Measurements from ENCODE around the gene PTPRE.
A peak's percentile ranks its signal among the peaks of the same experiment; 100 is the strongest.

PTPRE gene

DNA sequence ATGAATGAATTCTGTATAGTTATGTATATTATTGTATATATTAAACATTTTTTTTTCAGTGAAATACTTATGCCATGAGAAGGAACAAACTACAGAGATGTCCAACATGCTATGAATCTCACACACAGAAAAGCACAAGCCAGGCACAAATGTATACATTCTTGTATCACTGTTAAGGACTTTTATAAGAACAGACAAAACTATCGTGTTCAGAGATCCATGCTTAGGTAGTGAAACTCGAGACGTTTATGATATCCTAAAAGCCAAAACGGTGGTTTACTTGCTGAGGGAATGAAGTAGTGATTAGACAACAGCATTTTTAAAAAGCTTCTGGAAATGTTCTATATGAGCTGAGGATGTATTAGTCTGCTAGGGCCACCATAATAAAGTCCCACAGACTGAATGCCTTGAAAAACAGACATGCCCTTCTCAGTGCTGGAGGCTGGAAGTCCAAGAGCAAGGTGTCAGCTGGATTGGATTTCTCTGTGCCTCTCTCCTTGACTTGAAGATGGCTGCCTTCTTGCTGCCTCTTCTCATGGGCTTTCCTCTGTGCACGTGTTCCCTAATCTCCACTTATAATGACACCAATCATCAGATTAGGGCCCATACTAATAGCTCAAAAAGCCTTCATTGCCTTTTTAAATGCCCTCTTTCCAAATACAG is 215.0 kb downstream of the PTPRE start:
- no peak for DNase-seq (ENCODE audit: low spot score)

DNA sequence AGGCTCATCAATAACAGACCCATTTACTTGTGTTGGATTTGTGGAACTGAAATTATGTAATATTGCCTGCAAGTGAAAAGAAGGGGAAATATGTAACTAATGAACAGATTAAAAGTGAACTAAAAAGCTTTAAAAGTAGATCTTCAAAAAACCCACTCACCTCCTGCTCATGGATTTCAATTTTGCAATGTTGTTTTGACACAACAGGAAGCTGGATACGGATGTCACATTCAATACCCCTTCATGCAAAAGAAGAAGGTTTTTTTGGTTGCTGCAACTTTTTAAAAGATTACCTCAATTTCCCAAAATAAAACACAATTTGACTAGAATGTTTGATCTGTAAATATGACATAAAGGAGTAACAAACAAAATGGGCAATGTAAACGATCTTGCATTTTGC is 216.0 kb downstream of the PTPRE start:
- no peak for DNase-seq (ENCODE audit: low spot score)

DNA sequence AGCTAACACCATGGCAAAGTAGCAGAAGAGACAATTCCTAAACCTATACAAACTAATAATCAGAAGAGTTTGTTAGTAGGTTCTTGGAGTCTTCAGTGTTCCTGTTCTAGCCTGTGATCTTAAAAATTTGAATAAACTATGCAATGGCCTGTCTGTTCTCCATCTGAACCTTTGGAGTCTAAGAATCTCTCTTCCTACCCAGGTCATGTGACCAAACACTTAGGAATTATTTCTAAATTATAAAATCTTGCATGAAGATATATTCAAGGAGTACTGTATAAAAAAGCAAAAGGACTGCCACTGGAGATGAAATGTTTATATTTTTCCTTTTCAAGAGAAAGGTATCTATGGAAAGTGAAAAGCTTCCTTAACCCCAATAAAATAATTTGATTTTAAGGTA is 216.9 kb downstream of the PTPRE start:
- no peak for DNase-seq (ENCODE audit: low spot score)

- no peak for DNase-seq (ENCODE audit: low spot score)
Measured at GRCh38 chr10:128124813-128125403, 218.0 kb downstream of the PTPRE start.

DNA sequence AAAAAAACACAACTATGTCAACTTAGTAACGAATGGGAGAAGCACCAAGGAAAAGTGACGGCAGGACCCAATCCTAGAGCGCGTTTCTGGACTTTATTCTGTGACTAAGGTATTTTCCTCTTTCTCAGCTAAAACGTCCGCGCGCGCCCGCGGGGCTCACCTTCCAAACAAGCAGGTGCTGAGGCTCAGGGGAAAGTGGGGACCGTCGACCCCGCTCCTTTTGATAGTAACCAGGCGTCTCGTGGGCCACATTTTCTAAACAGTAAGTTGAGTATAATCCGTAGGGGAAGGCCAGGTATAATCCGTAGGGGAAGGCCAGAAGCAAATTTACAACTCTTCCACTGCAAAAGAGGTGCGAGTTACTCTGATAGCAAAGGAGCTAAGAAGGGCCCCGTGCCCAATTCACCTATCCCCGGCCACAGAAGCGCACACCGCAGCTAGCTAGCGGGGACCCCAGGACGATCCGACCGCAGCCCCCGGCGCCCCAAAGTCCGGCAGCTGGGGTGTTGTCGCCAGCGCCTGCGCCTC is 218.6 kb downstream of the PTPRE start:
- DNase-seq (ENCODE audit: low spot score): no peak

DNA sequence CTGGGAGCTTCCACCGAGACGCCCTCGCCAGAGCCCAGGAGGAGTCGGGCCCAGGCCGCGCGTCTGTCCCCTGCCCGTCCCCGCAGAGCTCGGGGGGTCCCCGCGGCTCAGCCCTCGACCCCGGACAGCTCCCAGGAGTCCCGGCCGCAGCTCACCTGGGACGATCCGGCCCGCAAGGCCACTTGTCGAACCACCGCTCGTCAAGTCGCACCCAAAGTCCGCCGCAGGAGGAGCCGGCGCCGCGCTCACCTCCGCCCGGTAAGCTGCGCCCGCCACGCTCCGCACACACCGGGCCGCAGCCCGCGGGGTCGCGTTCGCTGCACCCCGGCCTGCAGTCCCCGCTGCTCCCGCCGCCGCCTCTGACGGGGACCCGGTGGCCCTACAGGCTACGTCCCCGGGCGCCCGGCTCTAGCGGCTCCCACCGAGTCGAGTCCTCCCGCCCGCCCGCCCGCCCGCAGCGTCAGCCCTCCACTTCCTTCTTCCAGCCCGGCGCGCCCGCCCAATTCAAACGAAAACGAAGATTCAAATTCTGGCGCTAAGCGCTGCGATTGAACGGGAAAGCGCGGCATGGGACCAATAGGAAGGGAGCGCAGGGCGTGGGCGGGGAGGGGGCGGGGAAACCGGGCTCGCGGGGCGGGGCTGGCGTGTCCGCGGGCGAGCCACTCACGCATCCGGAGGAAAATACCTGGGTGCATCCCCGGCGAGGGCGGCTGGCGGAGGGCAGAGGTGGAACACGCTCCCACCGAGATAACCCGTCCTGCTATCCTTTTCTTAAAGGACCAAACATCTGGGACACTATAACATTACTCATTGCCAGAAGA is 219.3 kb downstream of the PTPRE start, which contains the start of gene MKI67:
MKI67 (minus strand) TSS at position 480 of the 821 bp plus-strand sequence. CDS start 756 bp downstream, outside the sequence.
- peak; percentile 92 for DNase-seq (ENCODE audit: low spot score)

- DNase-seq (ENCODE audit: low spot score): no peak
Measured at GRCh38 chr10:128128582-128128981, 221.7 kb downstream of the PTPRE start.

DNA sequence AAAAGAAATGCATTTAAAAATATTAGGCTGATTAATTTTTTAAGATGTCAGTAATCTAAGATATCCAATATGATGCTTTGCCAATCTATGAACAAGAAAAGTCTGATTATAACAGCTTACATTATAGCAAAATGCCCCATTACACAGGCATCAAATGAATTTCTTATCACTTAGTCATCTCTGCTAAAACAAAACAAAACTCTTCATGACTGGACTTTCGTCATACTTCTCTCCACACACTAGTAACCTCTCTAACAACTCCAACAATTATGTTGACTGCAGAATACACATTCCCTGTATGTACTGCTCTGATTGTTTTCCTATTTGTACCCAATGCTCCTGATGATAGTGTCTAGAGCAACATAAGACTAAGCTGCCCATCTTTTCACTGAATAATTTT is 223.1 kb downstream of the PTPRE start:
- no peak for DNase-seq (ENCODE audit: low spot score)
